ENCODE measurements around the gene HES1. TPM values are rescaled to one million over a fixed set of nuclear protein-coding genes. Genes with fewer than 3 reads are reported as not detected.

The HES1 gene
- total and polyA plus RNA-seq, 9 of the 15 experiments (the other 6 are each of a cell fraction or from before 2014, with no cell fraction given) = 3.4 to 37.0 (median 19.3) TPM

DNA sequence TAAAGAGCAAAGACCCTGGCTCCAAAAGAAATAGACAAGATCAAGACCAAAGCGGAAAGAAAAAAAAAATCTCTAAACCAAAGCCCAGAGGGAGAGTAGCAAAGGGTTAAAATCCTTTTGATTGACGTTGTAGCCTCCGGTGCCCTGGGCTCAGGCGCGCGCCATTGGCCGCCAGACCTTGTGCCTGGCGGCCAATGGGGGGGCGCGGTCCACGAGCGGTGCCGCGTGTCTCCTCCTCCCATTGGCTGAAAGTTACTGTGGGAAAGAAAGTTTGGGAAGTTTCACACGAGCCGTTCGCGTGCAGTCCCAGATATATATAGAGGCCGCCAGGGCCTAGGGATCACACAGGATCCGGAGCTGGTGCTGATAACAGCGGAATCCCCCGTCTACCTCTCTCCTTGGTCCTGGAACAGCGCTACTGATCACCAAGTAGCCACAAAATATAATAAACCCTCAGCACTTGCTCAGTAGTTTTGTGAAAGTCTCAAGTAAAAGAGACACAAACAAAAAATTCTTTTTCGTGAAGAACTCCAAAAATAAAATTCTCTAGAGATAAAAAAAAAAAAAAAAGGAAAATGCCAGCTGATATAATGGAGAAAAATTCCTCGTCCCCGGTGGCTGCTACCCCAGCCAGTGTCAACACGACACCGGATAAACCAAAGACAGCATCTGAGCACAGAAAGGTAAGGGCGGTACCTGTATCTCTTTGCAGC lies at the start of gene HES1 (continued):
- TF ChIP-seq, protein P1, sequence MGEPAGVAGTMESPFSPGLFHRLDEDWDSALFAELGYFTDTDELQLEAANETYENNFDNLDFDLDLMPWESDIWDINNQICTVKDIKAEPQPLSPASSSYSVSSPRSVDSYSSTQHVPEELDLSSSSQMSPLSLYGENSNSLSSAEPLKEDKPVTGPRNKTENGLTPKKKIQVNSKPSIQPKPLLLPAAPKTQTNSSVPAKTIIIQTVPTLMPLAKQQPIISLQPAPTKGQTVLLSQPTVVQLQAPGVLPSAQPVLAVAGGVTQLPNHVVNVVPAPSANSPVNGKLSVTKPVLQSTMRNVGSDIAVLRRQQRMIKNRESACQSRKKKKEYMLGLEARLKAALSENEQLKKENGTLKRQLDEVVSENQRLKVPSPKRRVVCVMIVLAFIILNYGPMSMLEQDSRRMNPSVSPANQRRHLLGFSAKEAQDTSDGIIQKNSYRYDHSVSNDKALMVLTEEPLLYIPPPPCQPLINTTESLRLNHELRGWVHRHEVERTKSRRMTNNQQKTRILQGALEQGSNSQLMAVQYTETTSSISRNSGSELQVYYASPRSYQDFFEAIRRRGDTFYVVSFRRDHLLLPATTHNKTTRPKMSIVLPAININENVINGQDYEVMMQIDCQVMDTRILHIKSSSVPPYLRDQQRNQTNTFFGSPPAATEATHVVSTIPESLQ (CRISPR knock-in tag; IDR thresholded peaks at IDR 0.05) = 0 out of 2 replicates have a peak, but pooled peaks have one; percentile 30
- TF ChIP-seq ZFX (CRISPR knock-in tag; IDR thresholded peaks at IDR 0.05) = peak; percentile 79
- no peak for TF ChIP-seq JUNB (CRISPR knock-in tag; conservative IDR thresholded peaks at IDR 0.05)
- TF ChIP-seq ZFP1 (CRISPR knock-in tag; IDR thresholded peaks at IDR 0.05) = no peak
- TF ChIP-seq ESRRA (IDR thresholded peaks at IDR 0.05; ENCODE audit: borderline replicate concordance, low read depth) = peak; percentile 74; the same call in 1 of the 2 replicates
- peak in 1 of 2 experiments; percentile 65; a peak in 1 of 4 replicates for TF ChIP-seq UBTF (IDR thresholded peaks at IDR 0.05; ENCODE audit: borderline replicate concordance in 1 of 2, low read depth in 2 of 2, low read length in 2 of 2)
- TF ChIP-seq NCOR1 (IDR thresholded peaks at IDR 0.05) = peak; percentile 71
- 0 out of 2 replicates have a peak, but pooled peaks have one; percentile 60 for TF ChIP-seq ZEB2 (IDR thresholded peaks at IDR 0.05)
- no peak for TF ChIP-seq KLF6 (CRISPR knock-in tag; IDR thresholded peaks at IDR 0.05; ENCODE audit: borderline replicate concordance)
- TF ChIP-seq CTBP1 (IDR thresholded peaks at IDR 0.05; ENCODE audit: borderline replicate concordance) = peak; percentile 63; the same call in 1 of the 2 replicates
- TF ChIP-seq, protein P2, sequence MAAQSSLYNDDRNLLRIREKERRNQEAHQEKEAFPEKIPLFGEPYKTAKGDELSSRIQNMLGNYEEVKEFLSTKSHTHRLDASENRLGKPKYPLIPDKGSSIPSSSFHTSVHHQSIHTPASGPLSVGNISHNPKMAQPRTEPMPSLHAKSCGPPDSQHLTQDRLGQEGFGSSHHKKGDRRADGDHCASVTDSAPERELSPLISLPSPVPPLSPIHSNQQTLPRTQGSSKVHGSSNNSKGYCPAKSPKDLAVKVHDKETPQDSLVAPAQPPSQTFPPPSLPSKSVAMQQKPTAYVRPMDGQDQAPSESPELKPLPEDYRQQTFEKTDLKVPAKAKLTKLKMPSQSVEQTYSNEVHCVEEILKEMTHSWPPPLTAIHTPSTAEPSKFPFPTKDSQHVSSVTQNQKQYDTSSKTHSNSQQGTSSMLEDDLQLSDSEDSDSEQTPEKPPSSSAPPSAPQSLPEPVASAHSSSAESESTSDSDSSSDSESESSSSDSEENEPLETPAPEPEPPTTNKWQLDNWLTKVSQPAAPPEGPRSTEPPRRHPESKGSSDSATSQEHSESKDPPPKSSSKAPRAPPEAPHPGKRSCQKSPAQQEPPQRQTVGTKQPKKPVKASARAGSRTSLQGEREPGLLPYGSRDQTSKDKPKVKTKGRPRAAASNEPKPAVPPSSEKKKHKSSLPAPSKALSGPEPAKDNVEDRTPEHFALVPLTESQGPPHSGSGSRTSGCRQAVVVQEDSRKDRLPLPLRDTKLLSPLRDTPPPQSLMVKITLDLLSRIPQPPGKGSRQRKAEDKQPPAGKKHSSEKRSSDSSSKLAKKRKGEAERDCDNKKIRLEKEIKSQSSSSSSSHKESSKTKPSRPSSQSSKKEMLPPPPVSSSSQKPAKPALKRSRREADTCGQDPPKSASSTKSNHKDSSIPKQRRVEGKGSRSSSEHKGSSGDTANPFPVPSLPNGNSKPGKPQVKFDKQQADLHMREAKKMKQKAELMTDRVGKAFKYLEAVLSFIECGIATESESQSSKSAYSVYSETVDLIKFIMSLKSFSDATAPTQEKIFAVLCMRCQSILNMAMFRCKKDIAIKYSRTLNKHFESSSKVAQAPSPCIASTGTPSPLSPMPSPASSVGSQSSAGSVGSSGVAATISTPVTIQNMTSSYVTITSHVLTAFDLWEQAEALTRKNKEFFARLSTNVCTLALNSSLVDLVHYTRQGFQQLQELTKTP (IDR thresholded peaks at IDR 0.05; ENCODE audit: low read depth in 1 of 2, partially characterized antibody in 2 of 2) = peak; percentile 74 to 96
- TF ChIP-seq ZNF121 (CRISPR knock-in tag; conservative IDR thresholded peaks at IDR 0.05) = no peak
- no peak for TF ChIP-seq ERF (CRISPR knock-in tag; IDR thresholded peaks at IDR 0.05)
- TF ChIP-seq, protein P3, sequence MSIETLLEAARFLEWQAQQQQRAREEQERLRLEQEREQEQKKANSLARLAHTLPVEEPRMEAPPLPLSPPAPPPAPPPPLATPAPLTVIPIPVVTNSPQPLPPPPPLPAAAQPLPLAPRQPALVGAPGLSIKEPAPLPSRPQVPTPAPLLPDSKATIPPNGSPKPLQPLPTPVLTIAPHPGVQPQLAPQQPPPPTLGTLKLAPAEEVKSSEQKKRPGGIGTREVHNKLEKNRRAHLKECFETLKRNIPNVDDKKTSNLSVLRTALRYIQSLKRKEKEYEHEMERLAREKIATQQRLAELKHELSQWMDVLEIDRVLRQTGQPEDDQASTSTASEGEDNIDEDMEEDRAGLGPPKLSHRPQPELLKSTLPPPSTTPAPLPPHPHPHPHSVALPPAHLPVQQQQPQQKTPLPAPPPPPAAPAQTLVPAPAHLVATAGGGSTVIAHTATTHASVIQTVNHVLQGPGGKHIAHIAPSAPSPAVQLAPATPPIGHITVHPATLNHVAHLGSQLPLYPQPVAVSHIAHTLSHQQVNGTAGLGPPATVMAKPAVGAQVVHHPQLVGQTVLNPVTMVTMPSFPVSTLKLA (conservative IDR thresholded peaks at IDR 0.05) = peak; percentile 87 to 95
- TF ChIP-seq BDP1 (IDR thresholded peaks at IDR 0.05; ENCODE audit: insufficient read depth, insufficient read length) = no peak
- no peak for TF ChIP-seq HNRNPLL (IDR thresholded peaks at IDR 0.05; ENCODE audit: low read depth, low read length, poor library complexity, severe bottlenecking)
- TF ChIP-seq ZKSCAN1 (IDR thresholded peaks at IDR 0.05; ENCODE audit: low read depth, low read length) = no peak
- peak; percentile 78; the same call in 1 of the 2 replicates for TF ChIP-seq ETV5 (CRISPR knock-in tag; IDR thresholded peaks at IDR 0.05; ENCODE audit: low read depth)
